Astrocyte (in vitro differentiated cells and primary cell): ENCODE measurements around the gene EAF1. TPM values are rescaled to one million over a fixed set of nuclear protein-coding genes. Genes with fewer than 3 reads are reported as not detected.
"Not testable (repeated sequence)": the region's sequence is repeated elsewhere in the genome, so short reads cannot be mapped to it uniquely, and the experiment has no call there.

Experiments used
- DNase-seq: peaks from one replicate; pipeline ENCODE4 v3.0.0-alpha.2; 2010; ENCODE audit warnings: low read depth
- FAIRE-seq: peaks from 2 replicates; lab custom pipeline; 2011; peaks lifted over from hg19 to GRCh38; lab: Jason Lieb, UNC
- H2AFZ ChIP-seq: 2 replicates; pipeline ENCODE4 v1.6.0; 2012; ENCODE audit warnings: low read depth, low read length, inconsistent platforms
- H3K27ac ChIP-seq: 2 replicates; pipeline ENCODE4 v1.5.1; 2011; ENCODE audit warnings: low read depth, low read length, inconsistent platforms
- H3K27me3 ChIP-seq: 2 replicates; pipeline ENCODE4 v1.6.0; 2011; ENCODE audit warnings: low read length, inconsistent platforms; ENCODE audit not compliant: insufficient read depth
- H3K36me3 ChIP-seq: 2 replicates; pipeline ENCODE4 v1.5.1; 2011; ENCODE audit warnings: low read length, inconsistent platforms; ENCODE audit not compliant: insufficient read depth
- H3K4me1 ChIP-seq: 2 replicates; pipeline ENCODE4 v1.5.1; 2011; ENCODE audit warnings: low read length, inconsistent platforms; ENCODE audit not compliant: insufficient read depth
- H3K4me2 ChIP-seq: 2 replicates; pipeline ENCODE4 v1.6.0; 2012; ENCODE audit warnings: low read length, inconsistent platforms
- H3K4me3 ChIP-seq: 2 replicates; pipeline ENCODE4 v1.5.1; 2011; ENCODE audit warnings: low read depth, mild to moderate bottlenecking, low read length, inconsistent platforms; ENCODE audit not compliant: insufficient read depth
- H3K79me2 ChIP-seq: 2 replicates; pipeline ENCODE4 v1.6.0; 2012; ENCODE audit warnings: mild to moderate bottlenecking, low read length, inconsistent platforms; ENCODE audit not compliant: insufficient read depth
- H3K9ac ChIP-seq: 2 replicates; pipeline ENCODE4 v1.6.0; 2012; ENCODE audit warnings: mild to moderate bottlenecking, low read length, inconsistent platforms
- H3K9me3 ChIP-seq: 2 replicates; pipeline ENCODE4 v1.5.1; 2012; ENCODE audit warnings: low read depth, mild to moderate bottlenecking, low read length, inconsistent platforms; ENCODE audit not compliant: insufficient read depth
- H4K20me1 ChIP-seq: 2 replicates; pipeline ENCODE4 v1.6.0; 2012; ENCODE audit warnings: low read length, inconsistent platforms; ENCODE audit not compliant: insufficient read depth
- H3K27ac Mint-ChIP-seq: one replicate; pipeline ENCODE4 v1.8.0; 2021; ENCODE audit warnings: mild to moderate bottlenecking, mixed read lengths; ENCODE audit not compliant: unreplicated experiment
- H3K27me3 Mint-ChIP-seq: one replicate; pipeline ENCODE4 v1.8.0; 2021; ENCODE audit warnings: low read depth, mixed read lengths; ENCODE audit not compliant: unreplicated experiment
- H3K36me3 Mint-ChIP-seq: one replicate; pipeline ENCODE4 v1.8.0; 2021; ENCODE audit warnings: low read depth, mixed read lengths; ENCODE audit not compliant: unreplicated experiment
- H3K4me1 Mint-ChIP-seq: one replicate; pipeline ENCODE4 v1.8.0; 2021; ENCODE audit warnings: low read depth, mixed read lengths; ENCODE audit not compliant: unreplicated experiment
- H3K4me3 Mint-ChIP-seq: one replicate; pipeline ENCODE4 v1.8.0; 2021; ENCODE audit warnings: mild to moderate bottlenecking, moderate library complexity, mixed read lengths; ENCODE audit not compliant: unreplicated experiment
- H3K9me3 Mint-ChIP-seq: one replicate; pipeline ENCODE4 v1.8.0; 2021; ENCODE audit warnings: mild to moderate bottlenecking, mixed read lengths; ENCODE audit not compliant: unreplicated experiment
- CTCF ChIP-seq: IDR thresholded peaks from 2 replicates; pipeline ENCODE4 v1.5.1; 2011; ENCODE audit warnings: low read depth, mild to moderate bottlenecking, inconsistent platforms, low read length, moderate library complexity; ENCODE audit not compliant: insufficient read depth
- EZH2 ChIP-seq: IDR thresholded peaks from 2 replicates; pipeline ENCODE4 v1.6.1; 2012; ENCODE audit warnings: mild to moderate bottlenecking, low read length, inconsistent platforms; ENCODE audit not compliant: insufficient read depth
- total RNA-seq: library from RNA; stranded (reverse); gene quantifications from 2 replicates; pipeline ENCODE4 v1.2.1, GENCODE V29; 2021

The EAF1 gene
- total RNA-seq, 1 donor from 2014 or later, result 28.8 TPM

- no peak overlapping the region for H3K4me3 ChIP-seq
- H3K4me1 ChIP-seq, result peaks cover 4% of the 10 kb centered on the region
- Mint-ChIP-seq H3K4me3 (no peak overlapping the region), H3K27ac (no peak overlapping the region), H3K4me1 (peaks cover 3% of the 10 kb centered on the region), H3K9me3 (peaks cover 4% of the 10 kb centered on the region), H3K27me3 (no peaks in the 10 kb centered on the region), H3K36me3 (peaks cover 7% of the 10 kb centered on the region)
- no peaks in the 10 kb centered on the region for H4K20me1 ChIP-seq
- H2AFZ ChIP-seq, result no peak overlapping the region
- H3K27ac ChIP-seq, result no peak overlapping the region
- no peaks in the 10 kb centered on the region for H3K79me2 ChIP-seq
- no peak for TF ChIP-seq EZH2
- TF ChIP-seq CTCF, result no peak
- H3K9me3 ChIP-seq, result no peaks in the 10 kb centered on the region
- no peak overlapping the region for H3K4me2 ChIP-seq
- no peaks in the 10 kb centered on the region for H3K27me3 ChIP-seq
- DNase-seq (no peak), FAIRE-seq (no peak)
- H3K36me3 ChIP-seq, result no peaks in the 10 kb centered on the region
- H3K9ac ChIP-seq, result no peak overlapping the region
These were observed 36.4 kb upstream of the EAF1 start for GRCh38 chr3:15391007-15391406.

- not testable (repeated sequence) for H3K9me3 ChIP-seq, H3K4me1 ChIP-seq, H3K27ac ChIP-seq, H3K9ac ChIP-seq, H3K36me3 ChIP-seq, H3K27ac Mint-ChIP-seq, H3K4me3 ChIP-seq, H2AFZ ChIP-seq, DNase-seq, H3K4me3 Mint-ChIP-seq, H3K4me1 Mint-ChIP-seq, H4K20me1 ChIP-seq, H3K9me3 Mint-ChIP-seq, H3K79me2 ChIP-seq, H3K4me2 ChIP-seq, FAIRE-seq, H3K36me3 Mint-ChIP-seq, H3K27me3 Mint-ChIP-seq, H3K27me3 ChIP-seq
These were observed 34.1 kb upstream of the EAF1 start for GRCh38 chr3:15393252-15393651.

GRCh38 chr3:15398731-15399133 lies 28.7 kb upstream of the EAF1 start:
- H3K79me2 ChIP-seq, H3K4me1 ChIP-seq, H3K27ac Mint-ChIP-seq, H2AFZ ChIP-seq, H3K36me3 Mint-ChIP-seq, H3K4me1 Mint-ChIP-seq, FAIRE-seq, H4K20me1 ChIP-seq, DNase-seq, H3K9me3 Mint-ChIP-seq, H3K9ac ChIP-seq, H3K27ac ChIP-seq, H3K9me3 ChIP-seq, H3K36me3 ChIP-seq, H3K4me2 ChIP-seq, H3K27me3 Mint-ChIP-seq, H3K4me3 Mint-ChIP-seq, H3K4me3 ChIP-seq, H3K27me3 ChIP-seq: not testable (repeated sequence)
- TF ChIP-seq CTCF, result peak; percentile 47
